ENCODE measurements around the gene KCNN4. TPM values are rescaled to one million over a fixed set of nuclear protein-coding genes. Genes with fewer than 3 reads are reported as not detected.

Gene KCNN4
- total RNA-seq, 1 donor from 2014 or later: 154 TPM

DNA sequence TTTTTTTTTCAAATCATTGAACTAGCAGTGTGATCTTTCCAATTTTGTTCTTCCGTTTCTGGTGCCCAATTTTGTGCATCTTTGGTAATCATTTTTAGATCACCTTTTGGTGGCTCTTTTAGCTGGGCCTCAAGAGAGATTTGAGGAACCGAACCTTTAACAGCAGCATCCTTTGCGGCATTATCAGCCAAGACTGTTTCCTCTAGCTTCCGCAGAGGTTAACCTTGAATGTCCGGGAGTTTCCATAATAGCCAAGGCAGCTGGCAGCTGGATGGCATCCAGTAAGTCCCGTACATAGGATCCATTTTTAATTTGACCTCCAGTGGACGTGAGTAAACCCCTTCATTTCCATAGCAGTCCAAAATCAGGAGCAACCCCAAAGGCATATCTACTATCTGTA lies 55.3 kb downstream of the KCNN4 start:
- peaks cover 40% of the 10 kb centered on the region for H3K4me1 Mint-ChIP-seq
- ChIA-PET CTCF (interaction anchor here (0.6 to 1.2 kb wide), 3 partner anchors 20 to 57 kb away, joined by 3 to 4 read pairs (median 4); no protein-coding TSS in a partner anchor), POLR2A (interaction anchor here (0.5 to 2.1 kb wide), 12 partner anchors 9 to 283 kb away, joined by 3 to 16 read pairs (median 6); partner anchors contain the start of genes IRGQ, KCNN4, PLAUR and SMG9)
- H3K9me3 Mint-ChIP-seq: no peaks in the 10 kb centered on the region
- DNase-seq: no peak
- H3K4me3 Mint-ChIP-seq: peak overlapping the region; percentile 26
- intact Hi-C loops (cut with micrococcal nuclease): loop anchor here (10.0 kb wide), 1 partner anchor 61 kb away; no protein-coding TSS in a partner anchor
- peak; percentile 70 for ATAC-seq (ENCODE audit: low read depth)
- TF ChIP-seq CTCF (IDR thresholded peaks at IDR 0.05): no peak
- peak overlapping the region; percentile 8 for H3K27ac Mint-ChIP-seq
- no peaks in the 10 kb centered on the region for H3K27me3 Mint-ChIP-seq
- peaks cover 25% of the 10 kb centered on the region for H3K36me3 Mint-ChIP-seq (ENCODE audit: low read depth)

DNA sequence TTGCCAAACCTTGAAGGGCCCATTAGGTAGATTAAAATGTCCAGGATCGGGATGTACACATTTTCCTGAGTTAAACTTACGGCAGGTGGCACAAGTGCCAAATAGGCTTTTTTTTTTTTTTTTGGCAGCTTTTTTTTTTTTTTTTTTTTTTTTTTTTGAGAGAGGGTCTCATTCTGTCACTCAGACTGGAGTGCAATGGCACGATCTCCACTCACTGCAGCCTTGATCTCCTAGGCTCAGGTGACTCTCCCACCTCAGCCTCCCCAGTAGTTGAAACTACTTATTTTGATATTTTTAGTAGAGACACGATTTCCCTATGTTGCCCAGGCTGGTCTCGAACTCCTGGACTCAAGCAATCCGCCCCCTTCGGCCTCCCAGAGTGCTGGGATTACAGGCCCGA lies 55.9 kb downstream of the KCNN4 start:
- no peak for TF ChIP-seq CTCF (IDR thresholded peaks at IDR 0.05)
- no peaks in the 10 kb centered on the region for H3K9me3 Mint-ChIP-seq
- POLR2A ChIA-PET: interaction anchor here (0.5 to 2.1 kb wide), 10 partner anchors 20 to 283 kb away, joined by 3 to 16 read pairs (median 6); partner anchors contain the start of genes IRGQ, KCNN4, PLAUR and SMG9
- peaks cover 21% of the 10 kb centered on the region for H3K36me3 Mint-ChIP-seq (ENCODE audit: low read depth)
- CTCF ChIA-PET: interaction anchor here (1.2 kb wide), 2 partner anchors 21 to 57 kb away, joined by 4 read pairs; no protein-coding TSS in a partner anchor
- no peak overlapping the region for H3K27ac Mint-ChIP-seq
- DNase-seq: no peak
- no peak for ATAC-seq (ENCODE audit: low read depth)
- peak overlapping the region; percentile 24 for H3K4me3 Mint-ChIP-seq
- peaks cover 40% of the 10 kb centered on the region for H3K4me1 Mint-ChIP-seq
- H3K27me3 Mint-ChIP-seq: no peaks in the 10 kb centered on the region
- intact Hi-C loops (cut with micrococcal nuclease): loop anchor here (10.0 kb wide), 1 partner anchor 60 kb away; no protein-coding TSS in a partner anchor

- peaks cover 8% of the 10 kb centered on the region for H3K36me3 Mint-ChIP-seq (ENCODE audit: low read depth)
- H3K9me3 Mint-ChIP-seq: no peaks in the 10 kb centered on the region
- DNase-seq (no peak), ATAC-seq (ENCODE audit: low read depth) (no peak)
- POLR2A ChIA-PET: interaction anchor here (1.2 kb wide), 1 partner anchor 31 kb away, joined by 3 read pairs; the partner anchor contains the start of gene SMG9
- no peak overlapping the region for H3K27ac Mint-ChIP-seq
- intact Hi-C loops (cut with micrococcal nuclease): loop anchor here (10.0 kb wide), 1 partner anchor 59 kb away; no protein-coding TSS in a partner anchor
- H3K27me3 Mint-ChIP-seq: no peaks in the 10 kb centered on the region
- no peak for TF ChIP-seq CTCF (IDR thresholded peaks at IDR 0.05)
- CTCF ChIA-PET: no interaction called here
- peaks cover 40% of the 10 kb centered on the region for H3K4me1 Mint-ChIP-seq
- no peak overlapping the region for H3K4me3 Mint-ChIP-seq
Measured at GRCh38 chr19:43723588-43723987, 57.2 kb downstream of the KCNN4 start.

DNA sequence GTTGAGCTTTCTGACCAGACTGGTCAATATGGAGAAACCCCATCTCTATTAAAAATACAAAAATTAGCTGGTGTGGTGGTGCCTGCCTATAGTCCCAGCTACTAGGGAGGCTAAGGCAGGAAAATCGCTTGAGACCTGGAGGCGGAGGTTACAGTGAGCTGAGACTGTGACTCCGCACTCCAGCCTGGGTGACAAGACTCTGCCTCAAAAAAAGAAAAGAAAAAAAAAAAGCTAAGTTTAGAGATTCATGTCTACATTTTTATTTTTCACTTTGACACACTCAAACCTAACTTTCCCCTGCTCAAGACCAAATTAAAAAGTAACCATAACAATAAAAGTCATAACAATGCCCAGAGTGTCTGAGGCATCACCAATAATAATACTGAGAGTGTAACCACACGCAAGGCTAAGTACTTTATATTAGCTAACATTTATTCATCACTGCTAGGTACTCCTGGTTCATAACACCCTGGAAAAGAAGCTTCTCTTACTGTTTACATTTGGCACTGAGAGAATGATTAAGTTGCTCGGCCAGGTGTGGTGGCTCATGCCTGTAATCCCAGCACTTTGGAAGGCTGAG lies 59.2 kb downstream of the KCNN4 start:
- no peak for TF ChIP-seq CTCF (IDR thresholded peaks at IDR 0.05)
- ChIA-PET POLR2A (interaction anchor here (0.5 kb wide), 1 partner anchor 52 kb away, joined by 6 read pairs; the partner anchor contains the start of gene PLAUR), CTCF (no interaction called here)
- H3K4me1 Mint-ChIP-seq: peaks cover 25% of the 10 kb centered on the region
- H3K36me3 Mint-ChIP-seq (ENCODE audit: low read depth): no peaks in the 10 kb centered on the region
- DNase-seq: no peak
- H3K27me3 Mint-ChIP-seq: no peaks in the 10 kb centered on the region
- no peak overlapping the region for H3K4me3 Mint-ChIP-seq
- H3K9me3 Mint-ChIP-seq: no peaks in the 10 kb centered on the region
- no peak overlapping the region for H3K27ac Mint-ChIP-seq
- intact Hi-C loops (cut with micrococcal nuclease): loop anchor here (10.0 kb wide), 1 partner anchor 57 kb away; no protein-coding TSS in a partner anchor
- no peak for ATAC-seq (ENCODE audit: low read depth)

DNA sequence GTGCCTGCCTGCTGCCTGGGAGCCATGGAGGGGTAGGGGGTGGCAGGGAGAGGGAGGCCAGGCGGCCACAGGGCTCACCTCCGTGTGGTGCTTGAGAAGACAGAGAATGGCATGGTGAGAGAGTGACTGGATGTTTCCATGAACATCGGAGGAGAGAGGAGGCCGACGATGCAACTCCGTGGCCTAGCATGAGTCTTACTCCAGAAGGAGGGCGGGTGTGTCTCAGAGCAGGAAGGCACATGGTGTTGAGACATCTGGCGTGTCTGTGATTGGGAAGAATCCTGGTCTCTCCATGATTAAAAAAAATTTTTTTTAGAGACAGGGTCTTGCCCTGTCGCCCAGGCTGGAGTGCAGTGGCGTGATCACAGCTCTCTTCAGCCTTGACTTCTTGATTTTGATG lies 59.8 kb downstream of the KCNN4 start:
- ChIA-PET POLR2A (interaction anchor here (0.6 kb wide), 1 partner anchor 52 kb away, joined by 5 read pairs; no protein-coding TSS in a partner anchor), CTCF (no interaction called here)
- ATAC-seq (ENCODE audit: low read depth) (no peak), DNase-seq (no peak)
- Mint-ChIP-seq H3K4me1 (peaks cover 20% of the 10 kb centered on the region), H3K36me3 (ENCODE audit: low read depth) (no peaks in the 10 kb centered on the region), H3K27ac (no peak overlapping the region), H3K4me3 (no peak overlapping the region), H3K9me3 (no peaks in the 10 kb centered on the region), H3K27me3 (no peaks in the 10 kb centered on the region)
- intact Hi-C loops (cut with micrococcal nuclease): loop anchor here (10.0 kb wide), 1 partner anchor 56 kb away; no protein-coding TSS in a partner anchor
- TF ChIP-seq CTCF (IDR thresholded peaks at IDR 0.05): no peak
